HG03354 (cell line): ENCODE measurements around the gene CYP1A2.
"Not testable (repeated sequence)": the region's sequence is repeated elsewhere in the genome, so short reads cannot be mapped to it uniquely, and the experiment has no call there.

Experiments
- ATAC-seq: cut with Tn5 transposase; IDR thresholded peaks from one replicate; pipeline ENCODE4 v1.9.1; 2021; ENCODE audit warnings: mild to moderate bottlenecking; ENCODE audit not compliant: unreplicated experiment, poor library complexity, severe bottlenecking

Gene CYP1A2

DNA sequence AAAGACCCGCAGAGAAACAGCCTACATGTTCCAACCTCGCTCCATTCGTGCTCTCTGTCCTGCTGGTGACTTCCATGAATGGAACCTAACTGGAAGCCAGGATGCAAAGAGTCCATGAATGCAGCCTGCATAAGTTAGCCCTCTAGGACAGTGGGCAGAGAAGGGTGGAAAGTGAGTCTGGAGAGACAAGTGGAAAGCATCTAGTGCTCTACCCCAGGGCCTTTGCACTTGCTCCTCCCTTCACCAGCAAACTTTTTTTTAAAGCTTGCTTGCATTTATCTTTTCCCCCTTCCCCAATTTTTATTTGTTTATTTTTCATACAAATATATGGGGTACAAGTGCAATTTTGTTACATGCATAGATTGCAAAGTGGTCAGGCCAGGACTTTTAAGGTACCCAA, 15.4 kb upstream of the CYP1A2 start:
- no peak for ATAC-seq

- no peak for ATAC-seq
Measured at GRCh38 chr15:74735305-74735704, 13.3 kb upstream of the CYP1A2 start.

GRCh38 chr15:74738239-74738638, 10.4 kb upstream of the CYP1A2 start:
- not testable (repeated sequence) for ATAC-seq

DNA sequence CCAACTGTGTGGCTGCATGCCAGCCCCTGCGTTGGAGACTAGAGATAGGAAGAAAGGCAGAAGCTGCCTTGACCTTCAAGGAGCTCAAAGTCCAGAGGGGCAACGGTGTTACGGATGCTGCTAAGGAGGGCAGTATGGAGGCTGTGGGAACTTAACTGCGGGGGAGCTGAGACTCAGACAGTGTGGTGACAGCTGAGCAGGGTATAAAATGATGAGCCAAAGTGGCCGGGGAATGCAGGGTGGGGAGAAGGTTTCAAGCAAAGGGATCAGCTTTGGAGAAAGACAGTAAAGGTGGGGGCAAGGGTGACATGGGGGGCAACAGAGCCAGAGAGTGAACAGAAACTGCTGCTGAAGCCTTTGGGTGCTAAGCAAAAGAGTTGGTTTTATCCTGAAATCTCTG, 6.2 kb upstream of the CYP1A2 start:
- ATAC-seq = no peak

GRCh38 chr15:74746389-74746788, 2.3 kb upstream of the CYP1A2 start:
- no peak for ATAC-seq

- ATAC-seq = no peak
Measured at GRCh38 chr15:74749832-74750231, 1.2 kb downstream of the CYP1A2 start.

DNA sequence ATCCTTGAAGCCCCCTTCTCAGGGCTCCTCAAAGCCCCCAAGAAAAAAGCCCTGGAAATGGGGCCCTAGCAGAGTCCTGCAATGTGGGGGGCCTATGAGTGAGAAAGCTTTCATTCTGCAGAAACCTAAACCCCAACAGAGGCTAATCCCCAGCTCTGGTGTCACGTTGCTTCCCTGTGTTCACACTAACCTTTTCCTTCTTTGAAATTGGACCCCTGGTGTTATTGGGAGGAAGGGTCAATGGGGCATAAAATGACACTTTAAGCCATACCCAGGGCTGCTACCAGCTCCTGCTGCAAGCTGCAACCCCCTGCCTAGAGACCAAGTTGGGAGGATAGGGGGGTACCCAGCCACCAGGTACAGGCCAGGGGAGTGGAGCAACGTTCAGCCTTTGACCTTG, 2.1 kb downstream of the CYP1A2 start:
- no peak for ATAC-seq

- no peak for ATAC-seq
Measured at GRCh38 chr15:74752011-74752410, 3.4 kb downstream of the CYP1A2 start.

DNA sequence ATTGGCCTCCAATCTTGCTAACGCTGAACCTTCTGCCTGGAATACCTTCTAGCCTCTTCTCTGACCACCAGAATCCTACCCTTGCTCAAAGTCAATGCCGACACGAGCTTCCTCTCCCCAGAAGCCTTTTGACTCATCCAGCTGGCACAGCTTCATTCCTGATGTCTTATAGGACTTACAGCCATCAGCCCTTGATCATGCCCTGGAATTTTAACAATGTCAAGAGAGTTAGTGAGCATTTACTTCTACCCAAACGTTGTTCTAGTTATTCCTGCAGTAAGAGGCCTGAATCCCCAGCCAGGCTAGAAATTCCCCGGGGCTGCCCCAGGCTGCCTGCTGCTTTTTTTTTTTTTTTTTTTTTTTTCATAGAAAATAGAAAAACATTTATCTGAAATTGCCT, 3.9 kb downstream of the CYP1A2 start:
- ATAC-seq = no peak

- ATAC-seq = no peak
Measured at GRCh38 chr15:74754593-74755215, 6.1 kb downstream of the CYP1A2 start.

DNA sequence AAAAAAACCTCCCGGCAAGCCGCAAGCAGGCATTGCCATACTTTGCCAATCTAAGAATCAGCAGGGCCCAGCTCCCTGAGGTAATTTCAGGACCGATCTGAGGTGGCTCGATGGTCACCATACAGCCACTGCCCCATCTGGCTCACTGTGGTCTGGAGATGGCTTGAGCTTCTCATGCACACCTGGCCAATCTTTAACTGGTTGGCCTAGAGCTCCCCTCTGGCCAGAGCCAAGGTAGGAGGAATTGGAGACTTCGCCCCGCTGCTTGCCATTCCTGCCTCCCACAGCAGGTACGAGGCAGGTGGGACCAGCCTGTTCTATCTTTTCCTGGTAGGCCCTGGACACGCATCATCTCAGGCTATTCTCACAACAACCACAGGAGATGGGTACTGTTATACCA, 10.1 kb downstream of the CYP1A2 start:
- ATAC-seq = no peak

GRCh38 chr15:74762791-74763150, 14.1 kb downstream of the CYP1A2 start:
- ATAC-seq = no peak

DNA sequence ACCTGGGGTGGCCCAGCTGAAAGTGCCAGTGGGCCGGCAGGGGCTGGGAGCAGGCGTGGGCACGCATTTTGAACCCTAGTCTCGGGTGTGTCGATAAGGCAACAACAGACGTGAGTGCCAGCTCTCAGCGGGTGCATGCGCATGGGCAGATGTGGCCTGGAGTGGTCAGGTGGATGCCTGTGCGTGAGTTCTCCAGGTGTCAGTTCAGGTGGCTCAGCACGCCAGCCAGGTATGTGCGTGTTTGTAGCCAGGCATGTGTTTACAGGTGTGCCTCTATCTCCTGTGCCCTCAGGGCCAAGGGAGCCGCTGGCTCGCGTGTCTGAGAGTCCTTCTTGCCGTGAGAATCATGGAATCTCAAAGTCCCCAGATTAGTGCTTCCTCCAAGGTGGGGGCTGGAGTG, 14.8 kb downstream of the CYP1A2 start:
- ATAC-seq = no peak

- no peak for ATAC-seq
Measured at GRCh38 chr15:74767167-74768098, 18.8 kb downstream of the CYP1A2 start.

- no peak for ATAC-seq
Measured at GRCh38 chr15:74768099-74768770, 19.6 kb downstream of the CYP1A2 start.

DNA sequence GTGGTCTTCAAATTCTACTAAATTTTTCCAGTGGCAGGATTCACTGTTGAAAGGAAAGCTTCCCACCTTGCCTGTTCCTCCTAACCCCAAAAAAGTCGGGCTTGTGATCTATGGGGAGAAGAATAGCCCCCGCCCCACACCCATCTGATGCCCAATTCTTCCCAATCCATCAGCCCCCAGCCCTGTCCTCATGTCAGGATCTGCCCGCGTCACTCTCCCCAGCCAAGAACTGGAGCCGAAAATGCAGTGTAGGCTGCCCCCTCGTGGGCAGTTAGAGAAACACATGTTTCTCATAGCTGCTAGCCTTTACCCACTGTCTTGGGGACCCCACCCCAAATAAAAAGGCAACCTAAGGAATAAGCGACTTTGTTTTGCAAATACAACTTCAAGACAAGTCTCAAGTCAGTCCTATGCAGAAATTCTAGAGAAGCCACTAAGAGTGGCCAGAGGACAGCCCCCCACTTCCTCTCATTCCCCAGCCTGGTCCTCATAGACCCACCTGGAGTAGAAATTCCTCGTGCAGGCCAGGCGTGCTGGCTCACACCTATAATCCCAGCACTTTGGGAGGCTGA, 20.2 kb downstream of the CYP1A2 start:
- ATAC-seq = no peak

DNA sequence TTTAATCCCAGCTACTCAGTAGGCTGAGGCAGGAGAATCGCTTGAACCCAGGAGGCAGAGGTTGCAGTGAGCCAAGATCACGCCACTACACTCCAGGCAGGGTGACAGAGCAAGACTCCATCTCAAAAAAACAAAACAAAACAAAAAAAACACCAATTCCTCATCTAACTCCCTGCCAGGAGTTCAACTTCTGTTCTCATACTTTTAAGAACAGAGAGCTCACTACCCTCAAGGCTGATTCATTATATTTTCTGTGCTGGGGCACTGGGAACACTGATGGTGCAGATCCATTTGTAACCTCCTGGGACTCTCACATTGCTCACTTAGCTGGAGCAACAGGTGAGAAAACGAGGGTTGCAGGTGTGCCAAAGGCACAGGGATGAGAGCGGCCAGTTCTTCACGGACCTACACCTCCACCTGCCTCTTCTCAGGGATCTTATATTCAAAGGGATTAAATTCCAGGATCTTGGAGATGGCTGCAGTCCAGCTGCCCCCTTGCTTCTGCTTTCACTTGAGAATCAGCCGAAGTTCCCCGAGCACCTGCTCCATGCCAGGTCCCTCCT, 20.9 kb downstream of the CYP1A2 start:
- no peak for ATAC-seq

DNA sequence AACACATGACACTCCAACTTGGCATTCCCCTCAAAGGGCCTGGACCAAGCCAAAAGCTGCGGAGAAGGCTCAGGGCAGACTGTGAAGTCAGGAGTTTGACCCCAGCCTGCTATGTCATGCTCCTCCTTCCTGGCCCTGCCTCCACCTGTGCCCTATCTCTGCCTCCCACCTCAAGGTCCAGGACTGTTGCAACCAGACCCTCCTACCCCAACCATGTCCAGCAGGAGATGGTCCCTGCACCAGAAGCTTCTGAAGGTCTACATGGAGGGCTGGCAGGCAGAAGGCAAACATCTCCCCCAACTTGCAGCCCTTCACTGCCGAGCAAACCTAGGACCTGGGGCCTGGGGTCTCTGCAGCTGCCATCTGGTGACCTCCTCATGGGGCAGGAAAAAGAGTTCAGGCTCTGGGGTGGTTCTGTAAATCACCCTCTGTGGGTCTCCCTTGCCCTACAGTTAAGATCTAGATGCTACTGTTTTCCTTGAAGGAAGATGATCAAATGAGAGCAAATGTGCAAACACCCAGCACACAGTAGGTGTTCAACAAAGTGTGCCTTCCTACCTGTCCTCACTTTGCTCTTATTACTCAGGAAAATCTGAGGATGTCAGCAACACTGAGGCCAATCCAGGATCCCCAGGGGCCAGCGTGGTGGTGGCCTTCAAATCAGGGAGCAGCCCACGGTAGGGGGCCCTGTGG, 21.7 kb downstream of the CYP1A2 start:
- ATAC-seq = no peak

GRCh38 chr15:74773329-74773728, 24.7 kb downstream of the CYP1A2 start:
- ATAC-seq = no peak
